GM19035 (cell line): ENCODE results near the gene TOP1.

ENCODE experiments used
- ATAC-seq: cut with Tn5 transposase; IDR thresholded peaks from one replicate; pipeline ENCODE4 v1.9.1; 2021; ENCODE audit not compliant: unreplicated experiment

TOP1 gene

GRCh38 chr20:41028359-41029149 is at the start of gene TOP1:
TSS of gene TOP1 (plus strand) at chr20:41028822. CDS start at chr20:41029068, 246 bp downstream.
- ATAC-seq = peak; percentile 91

GRCh38 chr20:40979247-40979646 is 49.4 kb upstream of the TOP1 start:
- no peak for ATAC-seq

DNA sequence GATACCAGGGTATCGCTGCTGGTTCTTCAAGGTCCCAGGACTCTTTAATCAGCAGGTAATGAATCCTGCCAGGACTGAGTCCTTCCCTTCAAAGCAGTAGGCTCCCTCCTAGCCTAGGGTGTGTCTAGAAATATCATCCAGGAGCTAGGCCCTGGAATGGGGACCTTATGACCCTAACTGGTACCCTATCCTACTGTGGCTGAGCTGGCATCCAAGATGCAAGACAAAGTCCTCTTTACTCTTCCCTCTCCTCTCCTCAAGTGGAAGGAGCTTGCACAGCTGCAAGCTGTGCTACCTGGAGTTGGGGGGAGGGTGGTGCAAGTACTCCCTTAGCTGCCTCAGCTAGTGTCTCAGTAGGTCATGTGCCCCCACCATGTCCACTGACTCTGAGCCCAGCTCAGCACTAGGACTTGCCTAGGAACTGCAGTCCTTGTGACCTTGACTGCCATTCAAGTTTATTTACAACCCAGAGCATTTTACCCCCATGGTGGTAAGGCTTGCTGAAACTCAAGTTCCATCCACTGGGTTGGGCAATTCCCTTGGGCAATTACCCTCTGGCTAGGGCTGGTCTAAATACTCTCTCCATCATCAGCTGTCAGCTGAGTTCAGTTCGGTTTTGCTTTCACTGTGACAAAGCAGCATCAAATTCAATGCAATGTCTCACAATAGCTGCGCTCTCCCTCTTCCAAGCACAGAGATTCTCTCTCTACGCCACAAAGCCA is 48.4 kb upstream of the TOP1 start:
- ATAC-seq = peak; percentile 69

DNA sequence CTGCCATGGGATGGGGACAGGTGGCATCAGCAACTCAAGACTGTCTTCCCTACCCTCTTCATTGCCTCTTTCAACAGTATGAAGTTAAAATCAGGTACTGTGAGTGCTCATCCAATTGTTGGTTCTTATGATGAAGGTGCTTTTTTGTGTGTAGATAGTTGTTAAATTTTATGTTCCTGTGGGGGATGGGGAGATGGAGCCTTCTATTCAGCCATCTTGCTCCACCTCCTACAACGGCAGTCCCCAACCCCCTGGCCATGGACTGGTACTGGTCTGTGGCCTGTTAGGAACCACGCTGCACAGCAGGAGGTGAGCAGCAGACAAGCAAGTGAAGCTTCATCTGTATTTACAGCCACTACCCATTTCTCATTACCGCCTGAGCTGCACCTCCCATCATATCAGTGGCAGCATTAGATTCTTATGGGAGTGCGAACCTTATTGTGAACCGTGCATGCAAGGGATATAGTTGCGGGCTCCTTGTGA is 47.8 kb upstream of the TOP1 start:
- no peak for ATAC-seq

- ATAC-seq = no peak
Measured at GRCh38 chr20:40982415-40983145, 46.0 kb upstream of the TOP1 start.

DNA sequence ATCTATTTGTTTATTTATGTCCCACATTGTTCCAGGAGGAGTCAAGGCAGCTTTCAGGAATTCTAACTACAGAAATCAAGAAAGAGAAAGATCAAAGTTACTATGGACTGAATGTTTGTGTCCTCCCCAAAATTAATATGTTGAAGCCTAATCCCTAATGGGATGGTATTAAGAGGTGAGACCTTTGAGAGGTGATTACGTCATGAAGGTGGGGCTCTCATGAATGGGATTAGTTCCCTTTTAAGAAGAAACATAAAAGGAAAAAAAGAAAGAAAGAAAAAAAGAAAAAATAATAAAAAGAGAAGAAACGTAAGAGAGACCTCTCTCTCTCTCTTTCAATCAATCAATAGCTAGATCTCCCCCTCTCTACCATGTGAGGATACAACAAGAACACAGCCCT is 44.7 kb upstream of the TOP1 start:
- ATAC-seq = no peak

DNA sequence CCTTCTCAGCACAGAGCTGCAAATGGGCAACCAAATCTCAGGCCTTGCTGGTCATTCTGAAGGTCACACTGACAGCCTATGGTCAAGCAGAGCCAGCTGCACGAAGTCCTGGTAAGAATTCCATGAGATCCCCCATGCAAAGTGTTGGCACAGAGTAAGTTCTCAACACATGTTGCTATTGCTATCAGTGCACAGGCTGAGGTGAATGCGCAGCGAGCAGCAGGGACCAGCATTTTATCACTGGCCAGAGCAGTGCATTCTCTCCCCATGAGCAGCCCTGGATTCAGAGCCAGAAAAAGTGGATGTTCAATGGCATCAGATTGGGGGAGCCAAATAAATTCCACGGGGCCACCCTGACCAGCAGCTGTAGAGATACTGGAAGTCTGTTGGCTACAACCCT is 44.1 kb upstream of the TOP1 start:
- ATAC-seq = no peak

DNA sequence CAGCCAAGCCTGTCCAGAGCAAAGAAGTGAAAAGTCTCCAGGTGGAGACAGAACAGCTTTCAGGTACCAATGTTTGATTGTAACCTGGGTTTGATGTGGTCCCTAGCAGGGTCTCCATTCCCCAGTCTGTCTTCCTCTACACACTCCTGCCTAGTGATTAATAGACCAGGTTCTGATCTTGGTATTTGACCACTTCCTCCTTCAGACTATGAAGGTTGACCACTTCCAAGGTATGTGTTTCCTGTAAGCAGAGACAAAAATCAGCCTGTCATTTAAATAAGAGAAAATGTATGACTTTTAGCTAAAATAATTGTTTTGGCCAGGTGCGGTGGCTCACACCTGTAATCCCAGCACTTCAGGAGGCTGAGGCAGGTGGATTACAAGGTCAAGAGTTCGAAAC is 41.8 kb upstream of the TOP1 start:
- peak; percentile 27 for ATAC-seq

DNA sequence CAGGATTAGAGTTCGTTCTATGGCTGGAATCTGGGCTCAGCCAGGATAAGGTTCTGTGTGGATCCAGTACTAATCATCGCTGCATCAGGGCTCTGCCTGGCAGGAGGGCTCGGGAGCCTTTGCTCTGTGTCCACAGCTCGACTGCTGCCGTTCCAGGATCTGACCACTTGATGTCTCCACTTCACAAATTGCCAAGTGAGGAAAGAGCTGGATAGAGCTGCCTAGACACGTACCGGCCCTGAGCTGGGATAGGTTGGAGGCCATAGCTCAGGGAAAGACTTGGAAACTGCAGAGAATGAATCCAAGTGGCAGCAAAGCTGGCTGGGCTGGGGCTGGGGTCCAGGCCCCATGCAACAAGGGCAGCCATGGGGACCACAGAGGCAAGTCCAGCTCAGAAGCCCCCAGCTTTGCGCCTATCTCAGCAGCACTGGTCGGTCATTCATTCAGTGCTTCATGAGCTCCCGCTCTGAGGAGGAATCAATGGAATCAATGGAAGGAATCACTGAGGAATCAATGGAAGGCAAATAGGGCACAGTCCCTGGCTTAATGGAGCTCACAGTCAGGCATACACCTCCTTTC is 38.0 kb upstream of the TOP1 start:
- peak; percentile 62 for ATAC-seq

DNA sequence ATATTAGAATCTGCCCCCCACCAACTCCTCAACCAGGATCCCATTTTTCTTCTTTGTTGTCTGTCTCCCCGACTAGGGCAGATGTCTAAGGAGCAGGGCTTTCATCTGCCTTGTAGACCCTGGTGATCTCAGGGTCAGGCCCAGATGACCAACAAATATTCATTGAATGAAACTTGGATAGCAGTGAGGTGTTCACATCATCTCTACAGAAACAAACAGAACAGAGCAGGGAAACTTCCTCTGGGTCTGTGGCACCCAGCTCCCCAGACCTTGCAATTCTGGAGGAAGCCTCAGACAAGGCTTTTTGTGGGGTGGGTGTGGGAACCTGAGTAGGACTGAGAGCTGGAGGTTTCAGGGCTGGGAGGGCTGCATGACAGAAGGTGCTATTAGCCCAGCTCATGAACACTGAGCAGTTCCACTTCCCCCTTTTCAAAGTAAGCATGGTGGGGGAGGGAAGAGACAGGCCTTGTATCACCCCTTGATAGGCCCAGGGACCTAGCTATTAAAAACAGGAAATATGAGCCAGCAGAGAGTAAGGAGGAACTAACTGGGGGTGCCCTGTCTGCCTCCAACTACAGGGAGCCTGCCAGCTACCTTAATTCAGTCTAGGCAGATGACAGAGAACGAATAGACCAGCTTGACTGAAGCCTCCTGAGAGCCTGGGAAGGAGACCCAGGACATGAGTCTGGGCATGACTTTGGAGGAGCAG is 37.3 kb upstream of the TOP1 start:
- ATAC-seq = peak; percentile 91

- ATAC-seq = no peak
Measured at GRCh38 chr20:40992349-40993113, 36.1 kb upstream of the TOP1 start.

DNA sequence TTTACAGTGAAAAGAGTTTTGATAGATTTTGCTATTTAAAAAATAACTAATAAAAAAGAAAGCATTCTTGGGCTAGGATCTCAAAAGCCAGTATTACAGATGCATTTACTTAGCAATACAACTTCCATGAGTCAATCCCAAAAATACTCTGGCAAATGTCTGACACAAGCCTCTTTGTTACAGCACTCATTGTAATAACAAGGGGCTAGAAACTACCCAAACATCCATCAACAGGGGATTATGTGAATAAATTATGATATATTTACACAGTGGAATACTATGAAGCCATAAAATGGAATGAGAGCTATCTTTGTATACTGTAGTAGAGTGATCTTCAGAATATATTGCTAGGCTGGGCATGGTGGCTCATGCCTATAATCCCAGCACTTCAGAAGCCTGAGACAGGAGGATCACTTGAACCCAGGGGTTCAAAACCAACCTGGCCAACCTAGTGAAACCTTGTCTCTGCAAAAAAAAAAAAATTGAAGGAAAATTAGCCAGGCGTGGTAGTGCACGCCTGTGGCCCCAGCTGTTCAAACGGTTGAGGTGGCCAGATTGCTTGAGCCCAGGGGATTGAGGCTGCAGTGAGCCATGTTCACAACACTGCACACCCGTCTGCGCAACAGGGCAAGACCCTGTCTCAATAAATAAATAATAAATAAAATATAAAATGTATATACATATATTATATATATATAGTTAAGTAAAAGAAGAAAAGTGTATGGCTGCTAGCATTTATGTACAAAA is 34.7 kb upstream of the TOP1 start:
- no peak for ATAC-seq

DNA sequence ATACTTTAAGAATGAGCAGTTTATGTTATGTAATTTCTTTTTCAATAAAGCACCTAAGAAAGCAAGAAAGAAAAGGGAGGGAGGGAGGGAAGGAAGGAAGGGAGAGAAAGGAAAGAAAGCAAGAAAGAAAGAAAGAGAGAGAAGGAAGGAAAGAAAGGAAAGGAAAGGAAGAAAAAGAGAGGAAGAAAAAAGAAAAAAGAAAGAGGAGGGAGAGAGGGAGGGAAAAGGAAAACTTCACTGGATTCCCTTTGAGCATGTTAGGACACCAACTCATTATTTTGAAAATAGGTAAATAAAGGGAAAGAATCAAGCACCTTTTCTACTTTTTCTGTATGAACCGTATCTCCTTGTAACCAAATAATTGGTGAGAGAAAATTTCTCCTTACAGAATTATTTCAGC is 32.3 kb upstream of the TOP1 start:
- no peak for ATAC-seq

- ATAC-seq = no peak
Measured at GRCh38 chr20:40997116-40997515, 31.5 kb upstream of the TOP1 start.

- ATAC-seq = no peak
Measured at GRCh38 chr20:40999841-41000240, 28.8 kb upstream of the TOP1 start.

- ATAC-seq = no peak
Measured at GRCh38 chr20:41000628-41001027, 28.0 kb upstream of the TOP1 start.

- no peak for ATAC-seq
Measured at GRCh38 chr20:41001497-41001896, 27.1 kb upstream of the TOP1 start.

GRCh38 chr20:41002842-41003142 is 25.8 kb upstream of the TOP1 start:
- no peak for ATAC-seq

- no peak for ATAC-seq
Measured at GRCh38 chr20:41003143-41003935, 25.3 kb upstream of the TOP1 start.
